C4-2B (cell line): ENCODE results near the gene PCDHGC5.

Source experiments
- H3K27ac ChIP-seq: fragments of 450-650 bp; 2 replicates; pipeline ENCODE4 v1.5.1; 2017
- ZFX ChIP-seq: fragments of 450-650 bp; IDR thresholded peaks from 2 replicates; pipeline ENCODE4 v1.6.1; 2017
- TF ChIP-seq, protein P1 (sequence below): fragments of 450-650 bp; conservative IDR thresholded peaks from 2 replicates; pipeline ENCODE4 v1.5.1; 2017; ENCODE audit warnings: mild to moderate bottlenecking

PCDHGC5 gene

DNA sequence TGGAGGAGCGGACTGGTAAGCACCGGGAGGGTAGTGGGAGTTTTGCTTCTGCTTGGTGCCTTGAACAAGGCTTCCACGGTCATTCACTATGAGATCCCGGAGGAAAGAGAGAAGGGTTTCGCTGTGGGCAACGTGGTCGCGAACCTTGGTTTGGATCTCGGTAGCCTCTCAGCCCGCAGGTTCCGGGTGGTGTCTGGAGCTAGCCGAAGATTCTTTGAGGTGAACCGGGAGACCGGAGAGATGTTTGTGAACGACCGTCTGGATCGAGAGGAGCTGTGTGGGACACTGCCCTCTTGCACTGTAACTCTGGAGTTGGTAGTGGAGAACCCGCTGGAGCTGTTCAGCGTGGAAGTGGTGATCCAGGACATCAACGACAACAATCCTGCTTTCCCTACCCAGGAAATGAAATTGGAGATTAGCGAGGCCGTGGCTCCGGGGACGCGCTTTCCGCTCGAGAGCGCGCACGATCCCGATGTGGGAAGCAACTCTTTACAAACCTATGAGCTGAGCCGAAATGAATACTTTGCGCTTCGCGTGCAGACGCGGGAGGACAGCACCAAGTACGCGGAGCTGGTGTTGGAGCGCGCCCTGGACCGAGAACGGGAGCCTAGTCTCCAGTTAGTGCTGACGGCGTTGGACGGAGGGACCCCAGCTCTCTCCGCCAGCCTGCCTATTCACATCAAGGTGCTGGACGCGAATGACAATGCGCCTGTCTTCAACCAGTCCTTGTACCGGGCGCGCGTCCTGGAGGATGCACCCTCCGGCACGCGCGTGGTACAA is 12.6 kb upstream of the PCDHGC5 start:
- no peak overlapping the region for H3K27ac ChIP-seq
- no peak for TF ChIP-seq ZFX
- TF ChIP-seq, protein P1, sequence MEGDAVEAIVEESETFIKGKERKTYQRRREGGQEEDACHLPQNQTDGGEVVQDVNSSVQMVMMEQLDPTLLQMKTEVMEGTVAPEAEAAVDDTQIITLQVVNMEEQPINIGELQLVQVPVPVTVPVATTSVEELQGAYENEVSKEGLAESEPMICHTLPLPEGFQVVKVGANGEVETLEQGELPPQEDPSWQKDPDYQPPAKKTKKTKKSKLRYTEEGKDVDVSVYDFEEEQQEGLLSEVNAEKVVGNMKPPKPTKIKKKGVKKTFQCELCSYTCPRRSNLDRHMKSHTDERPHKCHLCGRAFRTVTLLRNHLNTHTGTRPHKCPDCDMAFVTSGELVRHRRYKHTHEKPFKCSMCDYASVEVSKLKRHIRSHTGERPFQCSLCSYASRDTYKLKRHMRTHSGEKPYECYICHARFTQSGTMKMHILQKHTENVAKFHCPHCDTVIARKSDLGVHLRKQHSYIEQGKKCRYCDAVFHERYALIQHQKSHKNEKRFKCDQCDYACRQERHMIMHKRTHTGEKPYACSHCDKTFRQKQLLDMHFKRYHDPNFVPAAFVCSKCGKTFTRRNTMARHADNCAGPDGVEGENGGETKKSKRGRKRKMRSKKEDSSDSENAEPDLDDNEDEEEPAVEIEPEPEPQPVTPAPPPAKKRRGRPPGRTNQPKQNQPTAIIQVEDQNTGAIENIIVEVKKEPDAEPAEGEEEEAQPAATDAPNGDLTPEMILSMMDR, result no peak

DNA sequence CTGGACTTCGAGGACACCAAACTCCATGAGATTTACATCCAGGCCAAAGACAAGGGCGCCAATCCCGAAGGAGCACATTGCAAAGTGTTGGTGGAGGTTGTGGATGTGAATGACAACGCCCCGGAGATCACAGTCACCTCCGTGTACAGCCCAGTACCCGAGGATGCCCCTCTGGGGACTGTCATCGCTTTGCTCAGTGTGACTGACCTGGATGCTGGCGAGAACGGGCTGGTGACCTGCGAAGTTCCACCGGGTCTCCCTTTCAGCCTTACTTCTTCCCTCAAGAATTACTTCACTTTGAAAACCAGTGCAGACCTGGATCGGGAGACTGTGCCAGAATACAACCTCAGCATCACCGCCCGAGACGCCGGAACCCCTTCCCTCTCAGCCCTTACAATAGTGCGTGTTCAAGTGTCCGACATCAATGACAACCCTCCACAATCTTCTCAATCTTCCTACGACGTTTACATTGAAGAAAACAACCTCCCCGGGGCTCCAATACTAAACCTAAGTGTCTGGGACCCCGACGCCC is 11.8 kb upstream of the PCDHGC5 start:
- H3K27ac ChIP-seq, result no peak overlapping the region
- TF ChIP-seq, protein P1, result no peak
- TF ChIP-seq ZFX, result no peak

DNA sequence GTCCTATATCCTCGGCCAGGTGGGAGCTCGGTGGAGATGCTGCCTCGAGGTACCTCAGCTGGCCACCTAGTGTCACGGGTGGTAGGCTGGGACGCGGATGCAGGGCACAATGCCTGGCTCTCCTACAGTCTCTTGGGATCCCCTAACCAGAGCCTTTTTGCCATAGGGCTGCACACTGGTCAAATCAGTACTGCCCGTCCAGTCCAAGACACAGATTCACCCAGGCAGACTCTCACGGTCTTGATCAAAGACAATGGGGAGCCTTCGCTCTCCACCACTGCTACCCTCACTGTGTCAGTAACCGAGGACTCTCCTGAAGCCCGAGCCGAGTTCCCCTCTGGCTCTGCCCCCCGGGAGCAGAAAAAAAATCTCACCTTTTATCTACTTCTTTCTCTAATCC is 11.1 kb upstream of the PCDHGC5 start:
- H3K27ac ChIP-seq, result no peak overlapping the region
- TF ChIP-seq ZFX, result no peak
- TF ChIP-seq, protein P1, result no peak

DNA sequence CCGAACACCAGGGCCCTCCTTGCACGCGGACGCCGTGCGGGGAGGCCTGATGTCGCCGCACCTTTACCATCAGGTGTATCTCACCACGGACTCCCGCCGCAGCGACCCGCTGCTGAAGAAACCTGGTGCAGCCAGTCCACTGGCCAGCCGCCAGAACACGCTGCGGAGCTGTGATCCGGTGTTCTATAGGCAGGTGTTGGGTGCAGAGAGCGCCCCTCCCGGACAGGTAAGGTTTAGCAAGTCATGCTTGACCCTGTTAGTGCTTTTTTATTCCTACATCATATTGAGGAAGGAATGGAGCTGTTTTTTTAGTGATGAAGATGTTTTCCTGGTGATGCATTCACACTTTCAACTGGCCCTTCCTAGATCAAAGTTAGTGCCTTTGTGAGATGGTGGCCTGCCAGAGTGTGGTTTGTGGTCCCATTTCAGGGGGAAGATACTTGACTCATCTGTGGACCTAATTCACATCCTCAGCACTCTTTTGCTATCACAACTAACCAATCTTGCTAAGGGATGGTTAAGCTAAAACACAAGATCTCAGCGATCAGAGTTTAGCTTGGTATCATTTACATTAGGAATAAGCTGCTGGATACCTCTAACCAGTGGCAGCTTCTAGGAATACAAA is 10.4 kb upstream of the PCDHGC5 start:
- TF ChIP-seq, protein P1, result peak; percentile 86
- TF ChIP-seq ZFX, result no peak
- no peak overlapping the region for H3K27ac ChIP-seq

DNA sequence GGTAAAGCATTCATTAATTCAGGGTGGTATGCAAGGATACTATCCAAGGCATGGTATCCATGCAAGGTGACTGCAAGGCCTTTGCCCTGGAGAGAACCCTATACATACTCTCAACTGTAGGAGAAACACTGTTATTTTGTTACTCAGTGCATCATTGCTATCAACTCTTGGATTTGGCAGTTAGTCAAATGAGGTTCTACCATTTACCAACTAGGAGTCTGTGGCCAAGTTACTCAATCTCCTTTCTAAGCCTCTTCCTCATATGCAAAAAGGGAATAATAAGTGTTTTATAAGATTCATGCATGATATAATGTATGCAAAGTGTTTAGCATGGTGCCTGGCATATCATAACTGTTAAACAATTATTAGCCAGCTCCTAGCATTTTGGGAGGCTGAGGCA is 9.1 kb upstream of the PCDHGC5 start:
- TF ChIP-seq, protein P1, result no peak
- no peak for TF ChIP-seq ZFX
- no peak overlapping the region for H3K27ac ChIP-seq

- no peak overlapping the region for H3K27ac ChIP-seq
- TF ChIP-seq ZFX, result no peak
- TF ChIP-seq, protein P1, result no peak
Observed at GRCh38 chr5:141483902-141484301, 5.0 kb upstream of the PCDHGC5 start.

- no peak overlapping the region for H3K27ac ChIP-seq
- no peak for TF ChIP-seq ZFX
- TF ChIP-seq, protein P1, result no peak
Observed at GRCh38 chr5:141484310-141484640, 4.6 kb upstream of the PCDHGC5 start.
